A549 (cell line): ENCODE measurements around the gene TMEM163. TPM values are rescaled to one million over a fixed set of nuclear protein-coding genes. Genes with fewer than 3 reads are reported as not detected.

Experiments used
- ATAC-seq, 2 experiments: fragments of 200-7000 bp in 1 of 2; fragments of >200 bp in 1 of 2; cut with Nextera tagmentation in 1 of 2; cut with Tn5 transposase in 1 of 2; 3 replicates each; pipeline versions ENCODE4 v1.8.0 to v1.9.1; 2018 to 2020; ENCODE audit warnings: mild to moderate bottlenecking in 1 of 2, moderate library complexity in 1 of 2
- CTCF ChIA-PET: fragments of 300-600 bp; sonication (Branson Sonifier 250); formaldehyde crosslinking; extraction: SDS; loops from one replicate; lab custom pipeline; 2021; ENCODE audit warnings: antibody characterized with exemption, inconsistent platforms; lab: Yijun Ruan, JAX
- POLR2A ChIA-PET: fragments of 350-600 bp; formaldehyde crosslinking; extraction: SDS; loops from one replicate; lab custom pipeline; 2021; ENCODE audit warnings: antibody characterized with exemption, inconsistent platforms; lab: Yijun Ruan, JAX
- DNase-seq, 2 experiments: peaks; one replicate each; pipeline versions ENCODE4 v3.0.0 to v3.0.0-alpha.2; 2011 to 2016; ENCODE audit warnings: low read depth in 1 of 2, low spot score in 1 of 2
- FAIRE-seq: peaks from 2 replicates; lab custom pipeline; 2011; peaks lifted over from hg19 to GRCh38; lab: Jason Lieb, UNC
- H3K27ac ChIP-seq, 2 experiments: fragments of >200 bp; sonication (Bioruptor Twin); formaldehyde crosslinking; 3 replicates each; pipeline ENCODE4 v1.5.1; 2016 to 2017
- H3K4me1 ChIP-seq: fragments of >200 bp; sonication (Bioruptor Twin); formaldehyde crosslinking; 3 replicates; pipeline ENCODE4 v1.6.1; 2016
- H3K4me2 ChIP-seq: fragments of >200 bp; sonication (Bioruptor Twin); formaldehyde crosslinking; 3 replicates; pipeline ENCODE4 v1.6.1; 2016
- H3K4me3 ChIP-seq: fragments of >200 bp; sonication (Bioruptor Twin); formaldehyde crosslinking; 3 replicates; pipeline ENCODE4 v1.5.1; 2016
- H3K9me3 ChIP-seq: fragments of >200 bp; sonication (Bioruptor Twin); formaldehyde crosslinking; 3 replicates; pipeline ENCODE4 v1.6.1; 2016
- CBX2 ChIP-seq: fragments of 200-600 bp; sonication (generic); IDR thresholded peaks from 2 replicates; pipeline ENCODE4 v1.6.1; 2016; ENCODE audit warnings: low read depth, mild to moderate bottlenecking, borderline replicate concordance
- CHD2 ChIP-seq: fragments of 150-350 bp; IDR thresholded peaks from 2 replicates; pipeline ENCODE4 v1.6.1; 2014; ENCODE audit warnings: low read length; ENCODE audit not compliant: partially characterized antibody
- EHF ChIP-seq: fragments of 250-450 bp; sonication (Bioruptor Pico); IDR thresholded peaks from 2 replicates; pipeline ENCODE4 v1.5.0; 2020; ENCODE audit warnings: mild to moderate bottlenecking
- EP300 ChIP-seq, 2 experiments: fragments of >200 bp; sonication (Bioruptor Twin); formaldehyde crosslinking; IDR thresholded peaks; 2 replicates in 1 of 2; 3 replicates in 1 of 2; pipeline ENCODE4 v1.6.1; 2016 to 2017
- FOSL2 ChIP-seq, 2 experiments: fragments of 450-650 bp in 1 of 2; fragments of >200 bp in 1 of 2; sonication (Bioruptor Twin) in 1 of 2; formaldehyde crosslinking; IDR thresholded peaks; 2 replicates each; pipeline versions ENCODE4 v1.5.0 to v1.6.1; 2016 to 2020; ENCODE audit warnings: mild to moderate bottlenecking in 1 of 2, moderate library complexity in 1 of 2
- HDAC2 ChIP-seq: fragments of 200-600 bp; sonication (generic); IDR thresholded peaks from 2 replicates; pipeline ENCODE4 v1.6.1; 2016
- NR3C1 ChIP-seq: fragments of >200 bp; sonication (Bioruptor Twin); formaldehyde crosslinking; IDR thresholded peaks from 3 replicates; pipeline ENCODE4 v1.6.1; 2017
- POLR2A ChIP-seq: IDR thresholded peaks from 2 replicates; pipeline ENCODE4 v1.6.1; 2012; ENCODE audit warnings: mild to moderate bottlenecking, low read length
- RCOR1 ChIP-seq: fragments of 150-350 bp; IDR thresholded peaks from 2 replicates; pipeline ENCODE4 v1.6.1; 2014; ENCODE audit warnings: antibody characterized with exemption, low read length, low read depth
- RNF2 ChIP-seq: fragments of 200-600 bp; sonication (generic); IDR thresholded peaks from 2 replicates; pipeline ENCODE4 v1.6.1; 2016; ENCODE audit warnings: low read depth, mild to moderate bottlenecking, antibody characterized with exemption, moderate library complexity, borderline replicate concordance
- SMC3 ChIP-seq: fragments of >200 bp; sonication (Bioruptor Twin); formaldehyde crosslinking; IDR thresholded peaks from 3 replicates; pipeline ENCODE4 v1.6.1; 2018; ENCODE audit warnings: inconsistent platforms
- ZC3H11A ChIP-seq: fragments of 450-650 bp; IDR thresholded peaks from 2 replicates; pipeline ENCODE4 v1.6.1; 2014; ENCODE audit warnings: antibody characterized with exemption, mild to moderate bottlenecking
- ZSCAN20 ChIP-seq: fragments of 250-450 bp; sonication (Bioruptor Pico); IDR thresholded peaks from 2 replicates; pipeline ENCODE4 v1.8.0; 2022; ENCODE audit warnings: mild to moderate bottlenecking, moderate library complexity
- WGBS: methylation state at CpG from one replicate; pipeline ENCODE4 v1.1.6; 2017; ENCODE audit errors: missing lambda C conversion rate; 5-methylcytosine and 5-hydroxymethylcytosine counted together
- polyA plus RNA-seq, 4 experiments: library from polyadenylated mRNA; depleted of rRNA in 3 of 4; stranded (reverse); fragments of >200 nt; fragmentation: RNase III in 1 of 4; extraction: RNeasy Plus Mini Kit Qiagen cat#74134 plus additional on column Dnase treatment in 1 of 4; gene quantifications; 2 replicates in 3 of 4; 3 replicates in 1 of 4; pipeline ENCODE4 v1.2.3, GENCODE V29; 2011 to 2017
- TF ChIP-seq, protein P1 (sequence below): fragments of >200 bp; sonication (Bioruptor Twin); formaldehyde crosslinking; IDR thresholded peaks from 3 replicates; pipeline ENCODE4 v1.6.1; 2016
- TF ChIP-seq, protein P2 (sequence below): IDR thresholded peaks from 2 replicates; pipeline ENCODE4 v1.6.1; 2012
- TF ChIP-seq, protein P3 (sequence below): fragments of 150-350 bp; IDR thresholded peaks from 2 replicates; pipeline ENCODE4 v1.6.1; 2014; ENCODE audit warnings: low read depth, mild to moderate bottlenecking, low read length
- TF ChIP-seq, protein P4 (sequence below): fragments of 200-600 bp; sonication (generic); IDR thresholded peaks from 2 replicates; pipeline ENCODE4 v1.6.1; 2016; ENCODE audit warnings: antibody characterized with exemption, mild to moderate bottlenecking, moderate library complexity
- TF ChIP-seq, protein P5 (sequence below): fragments of >200 bp; sonication (Bioruptor Twin); formaldehyde crosslinking; IDR thresholded peaks from 2 replicates; pipeline ENCODE4 v1.6.1; 2016
- TF ChIP-seq, protein P6 (sequence below): fragments of 250-450 bp; sonication (Bioruptor Pico); IDR thresholded peaks from 2 replicates; pipeline ENCODE4 v1.5.0; 2021; ENCODE audit warnings: mild to moderate bottlenecking, moderate library complexity, borderline replicate concordance

TMEM163 gene
- polyA plus RNA-seq, 2 of the 4 experiments (the other 2 are of a cell fraction), result not detected

DNA sequence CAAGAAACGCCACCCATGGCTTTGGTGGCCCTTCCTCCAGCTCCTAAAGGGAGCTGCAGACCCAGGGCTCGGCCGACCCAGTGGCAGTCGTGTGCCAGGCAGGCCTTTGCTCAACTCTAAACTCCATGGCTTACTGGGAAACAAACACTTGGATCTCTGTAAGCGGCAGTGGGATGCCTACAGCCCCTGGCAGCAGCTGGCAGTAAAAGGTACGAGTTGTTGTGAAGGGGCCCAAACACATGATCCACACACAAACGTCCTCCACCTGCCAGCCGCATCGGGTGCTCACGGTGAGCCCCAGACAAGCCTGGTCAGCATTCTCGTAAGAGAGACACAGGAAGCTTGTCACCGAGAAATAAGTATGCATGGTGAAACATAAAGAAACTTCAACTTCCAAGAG, 250.0 kb downstream of the TMEM163 start:
- Histone ChIP-seq H3K4me1 (no peaks in the 10 kb centered on the region), H3K27ac (no peak overlapping the region), H3K4me3 (no peak overlapping the region), H3K4me2 (no peak overlapping the region), H3K9me3 (no peaks in the 10 kb centered on the region)
- FAIRE-seq (no peak), ATAC-seq (no peak), DNase-seq (no peak)
- no peak for TF ChIP-seq CHD2
- TF ChIP-seq, protein P1, sequence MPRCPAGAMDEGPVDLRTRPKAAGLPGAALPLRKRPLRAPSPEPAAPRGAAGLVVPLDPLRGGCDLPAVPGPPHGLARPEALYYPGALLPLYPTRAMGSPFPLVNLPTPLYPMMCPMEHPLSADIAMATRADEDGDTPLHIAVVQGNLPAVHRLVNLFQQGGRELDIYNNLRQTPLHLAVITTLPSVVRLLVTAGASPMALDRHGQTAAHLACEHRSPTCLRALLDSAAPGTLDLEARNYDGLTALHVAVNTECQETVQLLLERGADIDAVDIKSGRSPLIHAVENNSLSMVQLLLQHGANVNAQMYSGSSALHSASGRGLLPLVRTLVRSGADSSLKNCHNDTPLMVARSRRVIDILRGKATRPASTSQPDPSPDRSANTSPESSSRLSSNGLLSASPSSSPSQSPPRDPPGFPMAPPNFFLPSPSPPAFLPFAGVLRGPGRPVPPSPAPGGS, result no peak
- TF ChIP-seq, protein P2, sequence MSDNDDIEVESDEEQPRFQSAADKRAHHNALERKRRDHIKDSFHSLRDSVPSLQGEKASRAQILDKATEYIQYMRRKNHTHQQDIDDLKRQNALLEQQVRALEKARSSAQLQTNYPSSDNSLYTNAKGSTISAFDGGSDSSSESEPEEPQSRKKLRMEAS, result no peak
- TF ChIP-seq EP300 (IDR thresholded peaks at IDR 0.05), result no peak
- TF ChIP-seq SMC3, result no peak
- no peak for TF ChIP-seq EHF (CRISPR knock-in tag)
- no peak for TF ChIP-seq ZSCAN20
- no peak for TF ChIP-seq NR3C1
- TF ChIP-seq, protein P3, sequence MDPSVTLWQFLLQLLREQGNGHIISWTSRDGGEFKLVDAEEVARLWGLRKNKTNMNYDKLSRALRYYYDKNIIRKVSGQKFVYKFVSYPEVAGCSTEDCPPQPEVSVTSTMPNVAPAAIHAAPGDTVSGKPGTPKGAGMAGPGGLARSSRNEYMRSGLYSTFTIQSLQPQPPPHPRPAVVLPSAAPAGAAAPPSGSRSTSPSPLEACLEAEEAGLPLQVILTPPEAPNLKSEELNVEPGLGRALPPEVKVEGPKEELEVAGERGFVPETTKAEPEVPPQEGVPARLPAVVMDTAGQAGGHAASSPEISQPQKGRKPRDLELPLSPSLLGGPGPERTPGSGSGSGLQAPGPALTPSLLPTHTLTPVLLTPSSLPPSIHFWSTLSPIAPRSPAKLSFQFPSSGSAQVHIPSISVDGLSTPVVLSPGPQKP, result no peak
- no peak for TF ChIP-seq RCOR1
- no peak for TF ChIP-seq HDAC2
- TF ChIP-seq, protein P4, sequence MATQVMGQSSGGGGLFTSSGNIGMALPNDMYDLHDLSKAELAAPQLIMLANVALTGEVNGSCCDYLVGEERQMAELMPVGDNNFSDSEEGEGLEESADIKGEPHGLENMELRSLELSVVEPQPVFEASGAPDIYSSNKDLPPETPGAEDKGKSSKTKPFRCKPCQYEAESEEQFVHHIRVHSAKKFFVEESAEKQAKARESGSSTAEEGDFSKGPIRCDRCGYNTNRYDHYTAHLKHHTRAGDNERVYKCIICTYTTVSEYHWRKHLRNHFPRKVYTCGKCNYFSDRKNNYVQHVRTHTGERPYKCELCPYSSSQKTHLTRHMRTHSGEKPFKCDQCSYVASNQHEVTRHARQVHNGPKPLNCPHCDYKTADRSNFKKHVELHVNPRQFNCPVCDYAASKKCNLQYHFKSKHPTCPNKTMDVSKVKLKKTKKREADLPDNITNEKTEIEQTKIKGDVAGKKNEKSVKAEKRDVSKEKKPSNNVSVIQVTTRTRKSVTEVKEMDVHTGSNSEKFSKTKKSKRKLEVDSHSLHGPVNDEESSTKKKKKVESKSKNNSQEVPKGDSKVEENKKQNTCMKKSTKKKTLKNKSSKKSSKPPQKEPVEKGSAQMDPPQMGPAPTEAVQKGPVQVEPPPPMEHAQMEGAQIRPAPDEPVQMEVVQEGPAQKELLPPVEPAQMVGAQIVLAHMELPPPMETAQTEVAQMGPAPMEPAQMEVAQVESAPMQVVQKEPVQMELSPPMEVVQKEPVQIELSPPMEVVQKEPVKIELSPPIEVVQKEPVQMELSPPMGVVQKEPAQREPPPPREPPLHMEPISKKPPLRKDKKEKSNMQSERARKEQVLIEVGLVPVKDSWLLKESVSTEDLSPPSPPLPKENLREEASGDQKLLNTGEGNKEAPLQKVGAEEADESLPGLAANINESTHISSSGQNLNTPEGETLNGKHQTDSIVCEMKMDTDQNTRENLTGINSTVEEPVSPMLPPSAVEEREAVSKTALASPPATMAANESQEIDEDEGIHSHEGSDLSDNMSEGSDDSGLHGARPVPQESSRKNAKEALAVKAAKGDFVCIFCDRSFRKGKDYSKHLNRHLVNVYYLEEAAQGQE, result no peak
- TF ChIP-seq CBX2, result no peak
- no peak for TF ChIP-seq ZC3H11A
- TF ChIP-seq, protein P5, sequence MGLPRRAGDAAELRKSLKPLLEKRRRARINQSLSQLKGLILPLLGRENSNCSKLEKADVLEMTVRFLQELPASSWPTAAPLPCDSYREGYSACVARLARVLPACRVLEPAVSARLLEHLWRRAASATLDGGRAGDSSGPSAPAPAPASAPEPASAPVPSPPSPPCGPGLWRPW, result no peak
- TF ChIP-seq, all 56 proteins: peak for 0
- POLR2A ChIA-PET, result no interaction called here
- 71% methylated on average over 8 of the region's 12 CpGs for WGBS
- CTCF ChIA-PET, result interaction anchor here (0.8 to 1.3 kb wide), 3 partner anchors 8 to 19 kb away, joined by 3 to 5 read pairs (median 3); no protein-coding TSS in a partner anchor

DNA sequence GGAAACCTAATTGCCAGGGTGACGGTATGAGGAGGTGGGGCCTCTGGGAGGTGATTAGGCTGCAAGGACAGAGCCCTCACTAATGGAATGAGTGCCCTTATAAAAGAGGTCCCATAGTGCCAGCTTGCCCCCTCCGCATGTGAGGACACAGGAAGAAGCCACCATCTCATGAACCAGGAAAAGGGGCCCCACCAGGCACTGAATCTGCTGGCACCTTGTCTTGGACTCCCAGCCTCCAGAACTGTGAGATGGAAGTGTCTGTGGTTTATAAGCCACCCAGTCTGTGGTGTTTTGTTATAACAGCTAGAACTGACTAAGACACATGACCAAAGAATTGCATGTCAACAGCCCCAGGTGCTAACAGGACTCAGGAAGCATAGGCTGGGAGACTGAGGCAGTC, 250.6 kb downstream of the TMEM163 start:
- H3K4me1 ChIP-seq, result no peaks in the 10 kb centered on the region
- WGBS, result 74% methylated on average over 2 of the region's 2 CpGs
- H3K4me2 ChIP-seq, result no peak overlapping the region
- FAIRE-seq, result no peak
- TF ChIP-seq, protein P6, sequence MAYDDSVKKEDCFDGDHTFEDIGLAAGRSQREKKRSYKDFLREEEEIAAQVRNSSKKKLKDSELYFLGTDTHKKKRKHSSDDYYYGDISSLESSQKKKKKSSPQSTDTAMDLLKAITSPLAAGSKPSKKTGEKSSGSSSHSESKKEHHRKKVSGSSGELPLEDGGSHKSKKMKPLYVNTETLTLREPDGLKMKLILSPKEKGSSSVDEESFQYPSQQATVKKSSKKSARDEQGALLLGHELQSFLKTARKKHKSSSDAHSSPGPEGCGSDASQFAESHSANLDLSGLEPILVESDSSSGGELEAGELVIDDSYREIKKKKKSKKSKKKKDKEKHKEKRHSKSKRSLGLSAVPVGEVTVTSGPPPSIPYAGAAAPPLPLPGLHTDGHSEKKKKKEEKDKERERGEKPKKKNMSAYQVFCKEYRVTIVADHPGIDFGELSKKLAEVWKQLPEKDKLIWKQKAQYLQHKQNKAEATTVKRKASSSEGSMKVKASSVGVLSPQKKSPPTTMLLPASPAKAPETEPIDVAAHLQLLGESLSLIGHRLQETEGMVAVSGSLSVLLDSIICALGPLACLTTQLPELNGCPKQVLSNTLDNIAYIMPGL (CRISPR knock-in tag), result no peak
- TF ChIP-seq NR3C1, result no peak
- TF ChIP-seq RCOR1, result no peak
- TF ChIP-seq FOSL2 (IDR thresholded peaks at IDR 0.05), result no peak
- no peak for TF ChIP-seq FOSL2 (CRISPR knock-in tag; IDR thresholded peaks at IDR 0.05)
- TF ChIP-seq POLR2A, result no peak
- TF ChIP-seq, protein P5, result no peak
- TF ChIP-seq RNF2, result no peak
- TF ChIP-seq, protein P2, result no peak
- TF ChIP-seq EHF (CRISPR knock-in tag), result no peak
- CTCF ChIA-PET, result interaction anchor here (0.6 to 1.3 kb wide), 2 partner anchors 17 to 331 kb away, joined by 3 to 5 read pairs; no protein-coding TSS in a partner anchor
- POLR2A ChIA-PET, result no interaction called here
- no peak overlapping the region for H3K27ac ChIP-seq
- H3K9me3 ChIP-seq, result no peaks in the 10 kb centered on the region
- no peak for DNase-seq
- no peak for ATAC-seq
- no peak overlapping the region for H3K4me3 ChIP-seq
